Measurements from ENCODE around the gene IFRD1.
A peak's percentile ranks its signal among the peaks of the same experiment; 100 is the strongest.

IFRD1 gene

GRCh38 chr7:112487457-112488263, 37.4 kb downstream of the IFRD1 start:
- no peak for DNase-seq (ENCODE audit: low read depth in 2 of 2)

GRCh38 chr7:112488264-112488552, 37.9 kb downstream of the IFRD1 start:
- DNase-seq (ENCODE audit: low read depth in 2 of 2): no peak

GRCh38 chr7:112492186-112492585, 41.9 kb downstream of the IFRD1 start:
- DNase-seq (ENCODE audit: low read depth in 2 of 2): no peak

GRCh38 chr7:112494656-112495055, 44.4 kb downstream of the IFRD1 start:
- no peak for DNase-seq (ENCODE audit: low read depth in 2 of 2)

- no peak for DNase-seq (ENCODE audit: low read depth in 2 of 2)
These were observed 45.0 kb downstream of the IFRD1 start for GRCh38 chr7:112495156-112495788.

GRCh38 chr7:112495810-112496462, 45.7 kb downstream of the IFRD1 start:
- peak; percentile 40 to 46 for DNase-seq (ENCODE audit: low read depth in 2 of 2)

GRCh38 chr7:112497481-112497880, 47.2 kb downstream of the IFRD1 start:
- no peak for DNase-seq (ENCODE audit: low read depth in 2 of 2)

- no peak for DNase-seq (ENCODE audit: low read depth in 2 of 2)
These were observed 50.4 kb downstream of the IFRD1 start for GRCh38 chr7:112500619-112501018.

GRCh38 chr7:112501801-112502503, 51.7 kb downstream of the IFRD1 start:
- no peak for DNase-seq (ENCODE audit: low read depth in 2 of 2)

- no peak for DNase-seq (ENCODE audit: low read depth in 2 of 2)
These were observed 52.4 kb downstream of the IFRD1 start for GRCh38 chr7:112502700-112503099.

GRCh38 chr7:112503361-112503972, 53.2 kb downstream of the IFRD1 start:
- no peak for DNase-seq (ENCODE audit: low read depth in 2 of 2)

GRCh38 chr7:112504093-112504695, 53.9 kb downstream of the IFRD1 start:
- no peak for DNase-seq (ENCODE audit: low read depth in 2 of 2)

GRCh38 chr7:112505495-112505894, 55.2 kb downstream of the IFRD1 start:
- DNase-seq (ENCODE audit: low read depth in 2 of 2): no peak

- DNase-seq (ENCODE audit: low read depth in 2 of 2): no peak
These were observed 58.1 kb downstream of the IFRD1 start for GRCh38 chr7:112508404-112508803.

GRCh38 chr7:112509402-112509801, 59.1 kb downstream of the IFRD1 start:
- no peak for DNase-seq (ENCODE audit: low read depth in 2 of 2)

GRCh38 chr7:112510001-112510742, 59.9 kb downstream of the IFRD1 start:
- peak; percentile 73 to 75 for DNase-seq (ENCODE audit: low read depth in 2 of 2)

GRCh38 chr7:112510743-112511110, 60.5 kb downstream of the IFRD1 start:
- no peak for DNase-seq (ENCODE audit: low read depth in 2 of 2)

- no peak for DNase-seq (ENCODE audit: low read depth in 2 of 2)
These were observed 61.4 kb downstream of the IFRD1 start for GRCh38 chr7:112511451-112512202.

GRCh38 chr7:112512451-112513210, 62.4 kb downstream of the IFRD1 start:
- DNase-seq (ENCODE audit: low read depth in 2 of 2): no peak
